ENCODE results near the gene ACTR1B. TPM values are rescaled to one million over a fixed set of nuclear protein-coding genes. Genes with fewer than 3 reads are reported as not detected.

The ACTR1B gene
- total RNA-seq, 4 donors from 2014 or later = 64.9 to 106 (median 76.3) TPM

DNA sequence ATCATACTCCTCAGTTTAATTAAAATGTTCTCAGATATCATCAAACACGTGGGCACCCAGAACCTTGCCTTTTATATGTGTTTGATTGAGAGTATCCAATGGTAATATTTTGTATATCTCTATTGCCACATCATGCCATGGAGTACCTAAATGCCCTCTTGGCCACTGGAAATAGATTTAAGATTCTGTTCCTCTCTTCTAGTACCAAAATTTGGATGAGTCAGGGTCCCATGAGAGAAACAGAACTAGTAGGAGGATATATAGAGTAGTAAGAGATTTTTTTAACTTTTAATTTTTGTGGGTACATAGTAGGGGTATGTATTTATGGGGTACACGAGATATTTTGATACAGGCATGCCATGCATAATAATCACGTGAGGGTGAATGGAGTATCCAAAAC is 39.9 kb upstream of the ACTR1B start:
- DNase-seq = no peak
- intact Hi-C loops (cut with DNase I) = no loop called here
- Histone ChIP-seq H3K9me3 (no peaks in the 10 kb centered on the region), H3K27ac (no peak overlapping the region), H3K4me3 (replicated peaks in 1 of 3) (no peak overlapping the region), H3K36me3 (no peaks in the 10 kb centered on the region), H3K4me1 (no peaks in the 10 kb centered on the region), H3K27me3 (no peaks in the 10 kb centered on the region)
- WGBS, 2 donors = 71 to 83% methylated on average over 3 of the region's 3 CpGs
- no peak for TF ChIP-seq POLR2A (IDR thresholded peaks at IDR 0.05)
- TF ChIP-seq, protein P1, sequence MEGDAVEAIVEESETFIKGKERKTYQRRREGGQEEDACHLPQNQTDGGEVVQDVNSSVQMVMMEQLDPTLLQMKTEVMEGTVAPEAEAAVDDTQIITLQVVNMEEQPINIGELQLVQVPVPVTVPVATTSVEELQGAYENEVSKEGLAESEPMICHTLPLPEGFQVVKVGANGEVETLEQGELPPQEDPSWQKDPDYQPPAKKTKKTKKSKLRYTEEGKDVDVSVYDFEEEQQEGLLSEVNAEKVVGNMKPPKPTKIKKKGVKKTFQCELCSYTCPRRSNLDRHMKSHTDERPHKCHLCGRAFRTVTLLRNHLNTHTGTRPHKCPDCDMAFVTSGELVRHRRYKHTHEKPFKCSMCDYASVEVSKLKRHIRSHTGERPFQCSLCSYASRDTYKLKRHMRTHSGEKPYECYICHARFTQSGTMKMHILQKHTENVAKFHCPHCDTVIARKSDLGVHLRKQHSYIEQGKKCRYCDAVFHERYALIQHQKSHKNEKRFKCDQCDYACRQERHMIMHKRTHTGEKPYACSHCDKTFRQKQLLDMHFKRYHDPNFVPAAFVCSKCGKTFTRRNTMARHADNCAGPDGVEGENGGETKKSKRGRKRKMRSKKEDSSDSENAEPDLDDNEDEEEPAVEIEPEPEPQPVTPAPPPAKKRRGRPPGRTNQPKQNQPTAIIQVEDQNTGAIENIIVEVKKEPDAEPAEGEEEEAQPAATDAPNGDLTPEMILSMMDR (IDR thresholded peaks at IDR 0.05) = no peak

DNA sequence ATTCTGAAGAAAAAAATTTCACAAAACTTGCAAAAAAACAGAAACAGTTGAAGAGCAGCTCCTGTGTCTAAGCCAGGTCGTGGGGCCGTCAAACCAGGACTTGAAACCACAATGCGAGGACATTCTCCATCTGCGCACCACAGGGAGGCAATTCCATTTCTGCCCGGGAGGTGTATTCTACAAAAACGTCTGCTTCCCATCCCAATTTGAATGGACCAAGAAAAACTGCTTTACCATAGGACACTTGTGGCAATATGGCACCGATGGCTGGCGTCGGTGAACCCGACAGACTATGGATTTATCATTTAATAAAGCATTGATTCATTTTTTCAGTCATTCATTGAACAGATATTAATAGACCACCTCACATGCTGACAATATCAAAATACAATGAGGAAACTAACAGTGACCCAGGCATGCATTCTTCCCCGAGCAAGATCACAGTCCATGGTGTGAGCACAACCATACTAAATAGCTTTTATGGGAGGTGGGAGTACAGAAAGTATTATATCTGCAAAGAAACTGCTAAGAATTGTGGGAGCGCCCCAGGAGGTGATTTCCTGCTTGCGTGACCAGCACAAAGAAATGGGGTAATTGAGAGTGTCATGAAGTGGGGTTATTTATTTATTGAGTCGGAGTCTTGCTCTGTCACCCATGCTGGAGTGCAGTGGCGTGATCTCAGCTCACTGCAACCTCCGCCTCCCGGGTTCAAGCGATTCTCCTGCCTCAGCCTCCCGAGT is 39.1 kb upstream of the ACTR1B start:
- TF ChIP-seq, protein P1 (IDR thresholded peaks at IDR 0.05) = no peak
- no peak for TF ChIP-seq POLR2A (IDR thresholded peaks at IDR 0.05)
- no peaks in the 10 kb centered on the region for H3K9me3 ChIP-seq
- intact Hi-C loops (cut with DNase I) = no loop called here
- H3K4me1 ChIP-seq = no peaks in the 10 kb centered on the region
- no peak overlapping the region for H3K4me3 ChIP-seq (replicated peaks in 1 of 3)
- no peak for DNase-seq
- no peaks in the 10 kb centered on the region for H3K36me3 ChIP-seq
- no peaks in the 10 kb centered on the region for H3K27me3 ChIP-seq
- 85 to 92% methylated on average over 19 of the region's 19 CpGs for WGBS, 2 donors
- no peak overlapping the region for H3K27ac ChIP-seq

DNA sequence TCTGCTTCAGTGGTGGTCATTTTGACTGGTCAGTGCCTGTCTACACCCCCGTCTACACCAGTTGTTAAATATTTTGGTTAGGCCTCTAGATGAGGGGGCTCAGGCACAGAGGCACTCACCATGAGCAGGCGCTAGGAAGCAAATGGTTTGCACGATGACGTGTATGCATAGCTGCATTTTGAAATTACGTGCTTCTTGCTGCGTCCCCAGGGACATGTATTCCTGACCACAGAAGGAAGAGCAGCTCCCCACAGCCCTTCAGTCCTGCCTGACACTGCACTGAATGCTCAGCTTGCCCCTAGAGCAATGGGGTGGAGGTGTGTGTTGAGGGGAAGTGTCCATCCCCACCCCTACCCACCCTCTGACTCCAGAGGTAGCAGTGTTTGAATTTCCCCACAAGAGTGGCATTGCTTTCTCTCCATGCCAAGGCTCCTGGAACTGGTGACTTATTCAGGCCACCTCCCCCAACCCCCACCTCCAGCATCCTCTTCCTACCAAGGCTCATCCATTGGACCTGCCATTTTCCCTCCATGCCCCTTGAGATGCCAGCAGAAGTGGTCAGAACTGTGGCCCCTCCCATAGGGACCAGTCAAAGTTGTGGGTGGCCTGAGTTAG is 38.1 kb upstream of the ACTR1B start:
- Histone ChIP-seq H3K4me3 (replicated peaks in 1 of 3) (no peak overlapping the region), H3K9me3 (no peaks in the 10 kb centered on the region), H3K36me3 (no peaks in the 10 kb centered on the region), H3K4me1 (no peaks in the 10 kb centered on the region), H3K27ac (no peak overlapping the region), H3K27me3 (no peaks in the 10 kb centered on the region)
- intact Hi-C loops (cut with DNase I) = no loop called here
- 91 to 97% methylated on average over 6 of the region's 6 CpGs for WGBS, 2 donors
- TF ChIP-seq, protein P1 (IDR thresholded peaks at IDR 0.05) = no peak
- no peak for TF ChIP-seq POLR2A (IDR thresholded peaks at IDR 0.05)
- no peak for DNase-seq

DNA sequence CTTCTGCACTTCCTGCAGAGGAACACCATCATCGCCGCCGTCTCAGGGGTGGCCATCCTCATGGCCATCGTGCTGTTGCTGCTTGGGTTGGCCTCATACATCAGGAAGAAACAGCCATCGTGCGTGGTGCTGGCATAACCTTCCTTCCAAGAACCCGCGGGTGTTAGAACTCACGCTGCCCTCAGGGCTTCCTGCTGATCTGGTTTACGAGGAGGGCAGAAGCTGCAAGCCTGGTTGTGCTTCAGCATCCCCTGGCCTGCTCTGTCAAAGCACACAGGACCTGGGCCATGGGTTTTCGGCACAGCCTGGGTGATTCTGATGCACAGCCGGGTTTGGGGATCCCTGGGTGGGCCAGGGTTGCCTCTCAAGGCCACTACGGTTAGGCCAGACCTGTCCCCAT is 37.3 kb upstream of the ACTR1B start:
- Histone ChIP-seq H3K27me3 (no peaks in the 10 kb centered on the region), H3K4me3 (replicated peaks in 1 of 3) (no peak overlapping the region), H3K27ac (no peak overlapping the region), H3K9me3 (no peaks in the 10 kb centered on the region), H3K4me1 (no peaks in the 10 kb centered on the region), H3K36me3 (no peaks in the 10 kb centered on the region)
- no peak for TF ChIP-seq POLR2A (IDR thresholded peaks at IDR 0.05)
- TF ChIP-seq, protein P1 (IDR thresholded peaks at IDR 0.05) = no peak
- DNase-seq = no peak
- WGBS, 2 donors = 93 to 96% methylated on average over 8 to 12 of the region's 13 CpGs
- intact Hi-C loops (cut with DNase I) = no loop called here

DNA sequence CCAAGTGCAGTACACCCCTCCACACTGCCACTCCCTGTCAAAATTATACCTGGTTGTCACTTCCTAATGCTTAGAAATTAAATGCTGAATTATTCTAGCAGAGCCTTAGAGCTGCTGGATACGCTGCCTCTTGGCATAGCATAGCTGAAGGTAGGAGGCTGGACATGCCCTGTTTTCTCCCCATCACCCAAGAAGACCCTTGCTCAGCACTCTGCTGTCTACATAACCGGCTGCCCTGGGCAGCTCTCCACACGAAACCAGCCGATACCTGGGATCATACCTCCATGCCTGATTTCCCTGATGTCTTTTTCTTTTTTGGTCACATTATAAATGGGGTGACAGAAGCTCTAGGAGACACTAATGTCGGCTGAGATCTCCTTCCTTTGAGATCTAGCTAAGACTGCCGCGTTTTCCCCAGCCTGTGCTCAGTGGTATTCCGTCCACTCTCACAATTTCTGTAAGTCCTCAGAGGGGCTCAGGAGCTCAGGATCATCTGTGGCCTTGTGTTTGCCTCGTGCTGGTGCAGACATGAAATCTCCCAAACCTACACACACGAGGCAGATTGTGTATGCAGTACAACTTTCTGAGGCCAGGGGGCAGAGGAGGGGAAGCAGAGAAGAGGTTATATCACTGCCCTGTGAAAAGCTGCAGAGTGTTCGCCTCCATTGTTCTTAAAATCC is 36.1 kb upstream of the ACTR1B start:
- DNase-seq = peak; percentile 33 to 49
- TF ChIP-seq, protein P1 (IDR thresholded peaks at IDR 0.05) = peak in 3 of 6 experiments; percentile 25 to 52 (median 36)
- TF ChIP-seq POLR2A (IDR thresholded peaks at IDR 0.05) = no peak
- no peaks in the 10 kb centered on the region for H3K4me1 ChIP-seq
- no peaks in the 10 kb centered on the region for H3K36me3 ChIP-seq
- 62 to 67% methylated on average over 11 of the region's 11 CpGs for WGBS, 2 donors
- intact Hi-C loops (cut with DNase I) = loop anchor here (10.0 kb wide), 1 partner anchor 105 kb away; no protein-coding TSS in a partner anchor
- H3K9me3 ChIP-seq = no peaks in the 10 kb centered on the region
- no peak overlapping the region for H3K4me3 ChIP-seq (replicated peaks in 1 of 3)
- H3K27ac ChIP-seq = no peak overlapping the region
- no peaks in the 10 kb centered on the region for H3K27me3 ChIP-seq
